ENCODE measurements around the gene PANK3. TPM values are rescaled to one million over a fixed set of nuclear protein-coding genes. Genes with fewer than 3 reads are reported as not detected.
"Not testable (repeated sequence)": the region's sequence is repeated elsewhere in the genome, so short reads cannot be mapped to it uniquely, and the experiment has no call there.

PANK3 gene
- total RNA-seq, 2 experiments from 2014 or later = 54.0 to 59.6 TPM

- ChIA-PET POLR2A (interaction anchor here (0.6 kb wide), 2 partner anchors 11 to 97 kb away, joined by 5 to 6 read pairs; no protein-coding TSS in a partner anchor), CTCF (interaction anchor here (0.6 to 0.7 kb wide), 2 partner anchors 1244 to 1583 kb away, joined by 3 to 4 read pairs; no protein-coding TSS in a partner anchor)
Observed at GRCh38 chr5:168596927-168597326, 17.8 kb upstream of the PANK3 start.

DNA sequence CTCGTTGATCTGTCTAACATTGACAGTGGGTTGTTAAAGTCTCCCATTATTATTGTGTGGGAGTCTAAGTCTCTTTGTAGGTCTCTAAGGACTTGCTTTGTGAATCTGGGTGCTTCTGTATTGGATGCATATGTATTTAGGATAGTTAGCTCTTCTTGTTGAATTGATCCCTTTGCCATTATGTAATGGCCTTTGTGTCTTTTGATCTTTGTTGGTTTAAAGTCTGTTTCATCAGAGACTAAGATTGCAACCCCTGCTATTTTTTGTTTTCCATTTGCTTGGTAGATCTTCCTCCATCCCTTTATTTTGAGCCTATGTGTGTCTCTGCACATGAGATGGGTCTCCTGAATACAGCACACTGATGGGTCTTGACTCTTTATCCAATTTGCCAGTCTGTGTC, 17.0 kb upstream of the PANK3 start:
- POLR2A ChIA-PET, CTCF ChIA-PET: not testable (repeated sequence)

- CTCF ChIA-PET = no interaction called here
Observed at GRCh38 chr5:168592014-168592368, 12.8 kb upstream of the PANK3 start.

GRCh38 chr5:168591302-168592013, 12.3 kb upstream of the PANK3 start:
- ChIA-PET CTCF (no interaction called here), POLR2A (no interaction called here)

More at GRCh38 chr5:168592014-168592368, 12.8 kb upstream of the PANK3 start:
- POLR2A ChIA-PET = no interaction called here

GRCh38 chr5:168590666-168591065, 11.5 kb upstream of the PANK3 start:
- ChIA-PET CTCF (no interaction called here), POLR2A (no interaction called here)

DNA sequence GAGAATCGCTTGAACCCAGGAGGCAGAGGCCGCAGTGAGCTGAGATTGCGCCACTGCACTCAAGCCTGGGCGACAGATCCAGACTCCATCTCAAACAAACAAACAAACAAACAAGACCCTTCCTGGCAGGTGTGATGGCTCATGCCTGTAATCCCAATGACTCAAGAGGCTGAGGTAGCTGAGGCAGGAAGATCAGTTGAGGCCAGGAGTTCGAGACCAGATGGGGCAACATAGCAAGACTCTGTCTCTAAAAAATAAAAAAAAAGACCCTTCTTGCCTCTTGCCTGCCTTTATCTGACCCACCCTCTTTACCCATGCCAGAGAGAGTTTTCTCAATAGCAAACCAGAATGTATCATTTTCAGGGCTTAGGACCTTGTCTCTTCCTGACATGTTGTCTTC, 8.8 kb upstream of the PANK3 start:
- POLR2A ChIA-PET = no interaction called here
- CTCF ChIA-PET = no interaction called here

DNA sequence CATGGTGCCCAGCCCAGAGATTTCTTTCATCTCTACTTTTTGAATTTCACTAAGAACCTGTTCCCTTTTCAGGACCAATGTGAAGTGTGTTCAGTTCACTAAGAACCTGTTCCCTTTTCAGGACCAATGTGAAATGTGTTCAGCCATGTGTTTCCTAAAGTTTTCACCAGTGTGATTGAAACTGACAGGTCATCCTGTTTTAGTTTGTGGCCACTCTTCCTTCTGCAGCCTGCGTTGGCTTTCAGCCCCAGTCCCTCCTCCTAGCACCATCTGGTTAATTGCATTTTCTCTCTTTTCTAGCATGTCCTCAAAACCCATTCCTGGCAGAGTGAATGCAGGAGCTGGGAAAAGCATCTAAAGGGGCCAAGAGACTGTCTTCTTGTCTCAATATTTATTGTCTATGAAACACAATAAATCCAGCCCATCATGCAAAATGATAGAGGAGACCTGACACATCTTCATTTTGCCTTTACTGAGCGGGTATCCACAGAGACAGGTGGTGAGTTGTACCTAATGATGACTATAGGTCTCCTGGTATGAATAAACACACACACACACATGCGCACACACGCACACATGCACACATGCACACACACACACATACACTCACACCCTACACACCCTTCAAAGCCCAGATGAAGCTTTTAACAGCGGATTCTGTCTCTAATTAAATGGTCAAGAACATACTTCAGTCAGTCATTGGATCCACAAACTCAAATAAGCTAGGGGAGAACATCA, 6.1 kb upstream of the PANK3 start:
- POLR2A ChIA-PET = no interaction called here
- CTCF ChIA-PET = no interaction called here

GRCh38 chr5:168583742-168584482, 4.7 kb upstream of the PANK3 start:
- ChIA-PET POLR2A (no interaction called here), CTCF (no interaction called here)

DNA sequence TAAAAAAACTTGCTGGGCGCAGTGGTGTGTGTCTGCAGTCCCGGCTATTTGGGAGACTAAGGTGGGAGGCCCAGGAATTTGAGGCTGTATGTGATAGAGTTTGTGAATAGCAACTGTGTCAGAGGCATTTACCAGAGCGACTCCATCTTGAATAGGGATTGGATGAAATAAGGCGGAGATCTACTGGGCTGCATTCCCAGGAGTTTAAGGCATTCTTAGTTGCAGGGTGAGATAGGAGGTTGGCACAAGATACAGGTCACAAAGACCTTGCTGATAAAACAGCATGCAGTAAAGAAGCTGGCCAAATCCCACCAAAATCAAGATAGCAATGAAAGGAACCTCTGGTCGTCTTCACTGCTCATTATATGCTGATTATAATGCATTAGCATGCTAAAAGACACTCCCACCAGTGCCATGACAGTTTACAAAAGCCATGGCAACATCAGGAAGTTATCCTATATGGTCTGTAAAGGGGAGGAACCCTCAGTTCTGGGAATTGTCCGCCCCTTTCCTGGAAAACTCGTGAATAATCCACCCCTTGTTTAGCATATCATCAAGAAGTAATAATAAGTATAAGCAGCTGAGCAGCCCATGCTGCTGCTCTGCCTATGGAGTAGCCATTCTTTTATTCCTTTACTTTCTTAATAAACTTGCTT, 1.8 kb upstream of the PANK3 start:
- CTCF ChIA-PET, POLR2A ChIA-PET: not testable (repeated sequence)

DNA sequence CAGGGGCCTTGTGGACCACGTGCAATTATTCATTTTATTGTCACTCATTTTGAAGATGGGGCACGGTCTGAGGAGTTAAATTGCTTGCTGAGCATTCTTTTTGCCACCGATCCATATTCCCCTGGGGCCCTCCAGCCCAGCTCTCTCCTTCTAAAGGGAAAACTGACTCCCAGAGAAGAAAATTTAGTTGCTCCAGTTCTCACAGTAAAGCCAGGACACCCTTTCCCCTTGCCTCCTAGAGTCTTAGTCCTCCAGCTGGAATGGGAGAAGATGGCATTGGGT, 1.0 kb upstream of the PANK3 start:
- POLR2A ChIA-PET = interaction anchor here (1.4 kb wide), 1 partner anchor 1004 kb away, joined by 4 read pairs; the partner anchor contains the start of gene SPDL1

GRCh38 chr5:168579488-168580226, 489 bp upstream of the PANK3 start:
- POLR2A ChIA-PET = interaction anchor here (1.4 kb wide), 1 partner anchor 1004 kb away, joined by 4 read pairs; the partner anchor contains the start of gene SPDL1
- CTCF ChIA-PET = no interaction called here

More for the DNA sequence above, 1.0 kb upstream of the PANK3 start:
- CTCF ChIA-PET = no interaction called here

- ChIA-PET POLR2A (no interaction called here), CTCF (no interaction called here)
Observed at GRCh38 chr5:168578006-168578405, 1.2 kb downstream of the PANK3 start.

DNA sequence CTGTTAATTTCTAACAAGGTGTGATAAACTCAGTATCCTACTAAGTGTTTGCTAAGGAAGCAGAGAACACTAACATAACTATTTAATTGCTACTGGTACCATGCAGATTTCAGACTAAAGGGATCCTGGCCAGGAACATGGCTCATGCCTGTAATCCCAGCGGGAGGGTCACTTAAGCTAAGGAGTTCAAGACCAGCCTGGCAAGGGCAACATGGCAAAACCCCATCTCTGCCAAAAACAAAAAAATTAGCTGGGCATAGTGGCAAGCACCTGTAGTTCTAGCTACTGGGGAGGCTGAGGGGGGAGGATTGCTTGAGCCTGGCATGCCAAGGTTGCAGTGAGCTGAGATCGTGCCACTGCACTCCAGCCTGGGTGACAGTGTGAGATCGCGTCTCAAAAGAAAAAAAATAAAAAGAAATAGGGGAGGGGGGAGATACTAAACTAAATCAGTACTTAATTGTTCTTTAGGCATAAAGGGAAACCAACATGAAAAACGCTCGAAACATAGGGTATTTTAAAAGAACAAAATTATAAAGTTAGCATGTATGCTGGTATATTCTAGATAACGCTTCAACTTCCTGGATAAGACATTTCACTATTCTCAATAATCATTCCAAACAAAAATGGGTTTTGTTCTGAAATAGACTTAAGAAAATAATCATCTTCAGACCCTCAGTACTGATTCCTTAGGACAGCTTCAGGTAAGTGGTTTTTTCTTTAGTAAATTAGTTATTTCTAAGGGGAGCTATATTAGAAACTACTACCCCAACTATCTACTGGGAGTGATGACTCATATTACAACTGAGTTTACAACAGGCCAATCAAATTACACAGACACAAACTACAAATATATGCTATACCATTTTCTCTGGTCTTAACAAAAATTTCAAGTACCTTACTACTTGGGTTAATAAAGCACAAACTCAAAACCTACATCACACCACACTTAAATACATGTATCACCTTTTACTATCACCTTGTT, 3.5 kb downstream of the PANK3 start:
- ChIA-PET POLR2A (no interaction called here), CTCF (no interaction called here)

DNA sequence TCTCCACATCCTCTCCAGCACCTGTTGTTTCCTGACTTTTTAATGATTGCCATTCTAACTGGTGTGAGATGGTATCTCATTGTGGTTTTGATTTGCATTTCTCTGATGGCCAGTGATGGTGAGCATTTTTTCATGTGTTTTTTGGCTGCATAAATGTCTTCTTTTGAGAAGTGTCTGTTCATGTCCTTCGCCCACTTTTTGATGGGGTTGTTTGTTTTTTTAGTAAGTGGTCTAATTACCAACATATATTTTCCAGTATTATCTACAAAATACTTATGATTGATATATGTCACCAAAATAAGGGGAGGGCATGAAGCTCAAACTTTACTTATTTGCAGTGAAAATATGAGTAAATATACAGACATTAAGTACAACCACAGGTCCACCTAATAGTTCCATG, 5.0 kb downstream of the PANK3 start:
- POLR2A ChIA-PET = not testable (repeated sequence)
- CTCF ChIA-PET = interaction anchor here (0.5 kb wide), 1 partner anchor 1084 kb away, joined by 3 read pairs; no protein-coding TSS in a partner anchor

DNA sequence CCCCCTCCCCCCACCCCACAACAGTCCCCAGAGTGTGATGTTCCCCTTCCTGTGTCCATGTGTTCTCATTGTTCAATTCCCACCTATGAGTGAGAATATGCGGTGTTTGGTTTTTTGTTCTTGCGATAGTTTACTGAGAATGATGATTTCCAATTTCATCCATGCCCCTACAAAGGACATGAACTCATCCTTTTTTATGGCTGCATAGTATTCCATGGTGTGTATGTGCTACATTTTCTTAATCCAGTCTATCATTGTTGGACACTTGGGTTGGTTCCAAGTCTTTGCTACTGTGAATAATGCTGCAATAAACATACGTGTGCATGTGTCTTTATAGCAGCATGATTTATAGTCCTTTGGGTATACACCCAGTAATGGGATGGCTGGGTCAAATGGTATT, 5.5 kb downstream of the PANK3 start:
- CTCF ChIA-PET, POLR2A ChIA-PET: not testable (repeated sequence)

DNA sequence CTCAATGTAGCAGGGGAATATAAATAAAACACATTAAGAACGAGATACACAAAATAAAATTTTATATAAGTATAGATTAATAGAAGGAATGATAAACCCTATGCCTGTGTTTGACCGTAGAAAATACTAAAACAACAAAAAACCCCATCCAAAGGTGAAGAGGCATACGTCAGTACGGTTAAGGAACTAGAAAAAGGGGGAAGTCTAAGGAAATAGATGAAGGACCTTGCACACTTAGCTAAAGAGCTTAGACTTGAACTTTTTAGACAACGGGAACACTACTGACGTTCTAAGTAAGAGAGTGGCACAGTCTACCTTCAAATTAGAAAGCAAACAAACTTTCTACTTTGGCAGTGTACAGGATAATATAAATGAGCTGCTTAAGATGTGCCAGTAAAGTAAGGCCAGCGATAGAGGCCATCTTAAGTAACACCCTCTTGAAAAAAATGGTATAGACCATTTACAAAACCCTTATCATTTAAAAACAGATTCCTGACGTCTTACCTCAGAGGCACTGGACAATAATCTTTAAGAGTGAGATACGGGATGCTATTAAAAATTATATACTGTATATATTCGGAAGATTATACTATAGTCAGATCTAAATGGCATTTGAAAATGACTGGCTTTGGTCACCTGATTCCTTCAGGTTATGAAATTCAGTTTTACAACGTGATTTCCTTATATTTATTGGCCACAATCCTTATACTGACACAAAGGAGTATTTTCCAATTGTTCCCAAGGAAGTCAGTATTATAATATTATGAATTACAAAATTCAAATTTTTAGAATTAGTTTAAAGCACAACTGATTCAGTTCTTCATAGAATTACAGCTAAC, 8.5 kb downstream of the PANK3 start:
- CTCF ChIA-PET = no interaction called here
- POLR2A ChIA-PET = no interaction called here

GRCh38 chr5:168568738-168569137, 10.4 kb downstream of the PANK3 start:
- POLR2A ChIA-PET = interaction anchor here (0.7 kb wide), 1 partner anchor 1642 kb away, joined by 8 read pairs; no protein-coding TSS in a partner anchor
- CTCF ChIA-PET = interaction anchor here (0.7 kb wide), 1 partner anchor 1061 kb away, joined by 3 read pairs; no protein-coding TSS in a partner anchor

DNA sequence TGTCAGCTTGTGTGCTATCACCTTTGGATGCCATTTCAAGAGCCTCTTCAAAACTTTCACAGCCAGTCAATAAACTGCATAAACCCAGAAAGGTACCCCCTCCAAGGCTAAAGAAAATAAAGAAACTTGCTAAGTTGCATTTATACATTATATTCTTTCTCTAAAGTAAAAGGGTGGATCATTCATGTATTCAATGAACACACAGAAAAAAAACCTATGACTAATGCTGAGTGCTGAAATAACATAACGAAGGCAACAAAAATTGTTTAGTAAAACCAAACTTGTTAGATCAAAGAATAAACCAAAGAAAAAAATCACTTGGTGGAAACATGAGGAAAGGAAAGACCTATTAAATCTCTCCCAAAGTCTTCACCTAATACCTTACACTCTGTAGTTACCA, 15.2 kb downstream of the PANK3 start:
- ChIA-PET POLR2A (no interaction called here), CTCF (no interaction called here)
